ENCODE results near the gene SIGLEC6.

The SIGLEC6 gene

DNA sequence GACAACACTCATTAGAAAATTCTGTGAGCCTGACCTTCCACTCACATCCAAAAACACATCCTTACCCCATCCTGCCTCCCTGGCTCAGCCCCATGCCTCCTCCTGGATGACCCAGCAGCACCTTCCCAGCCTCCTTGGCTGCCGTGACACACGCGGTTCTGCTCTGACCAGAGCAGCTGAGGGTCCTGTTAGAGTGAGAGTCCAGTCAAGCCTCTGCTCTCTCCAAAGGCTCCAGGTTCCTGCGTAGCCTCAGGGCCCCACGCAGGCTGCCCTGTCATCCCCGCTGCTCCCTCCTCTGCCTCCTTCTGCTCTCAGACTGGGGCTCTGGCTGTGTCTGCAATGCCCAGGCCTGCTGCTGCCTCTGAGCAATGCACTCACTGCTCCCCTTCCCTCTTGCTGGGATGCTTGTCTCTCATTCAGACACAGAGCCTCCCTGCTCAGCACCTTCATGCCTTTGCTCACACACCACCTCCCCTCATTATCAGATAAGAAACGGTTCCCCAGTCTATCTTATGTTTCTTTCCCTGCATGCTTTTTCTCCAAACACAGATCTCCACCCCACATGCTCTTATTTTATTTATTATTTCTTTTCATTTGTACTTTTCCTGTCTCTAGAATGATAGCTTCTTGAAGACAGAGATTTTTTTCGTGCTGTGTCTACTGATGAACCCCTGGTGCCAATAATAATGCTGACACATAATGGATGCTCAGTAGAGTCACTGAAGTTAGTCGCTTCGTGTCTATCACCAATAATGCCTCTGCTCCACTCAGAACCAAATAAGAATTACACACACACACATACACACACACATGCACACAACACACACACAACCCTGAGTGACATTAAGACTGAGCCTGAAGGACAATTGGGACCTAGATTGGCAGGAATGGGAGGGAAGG lies 10.2 kb upstream of the SIGLEC6 start:
- Histone ChIP-seq H3K36me3 (ENCODE audit: insufficient read depth, low read length) (no peaks in the 10 kb centered on the region), H3K4me1 (ENCODE audit: insufficient read depth, low read length) (no peaks in the 10 kb centered on the region), H3K9ac (ENCODE audit: low read depth, low read length) (no peak overlapping the region), H3K9me3 (ENCODE audit: control insufficient read depth, insufficient read depth, low read length) (no peaks in the 10 kb centered on the region)

- H3K9ac ChIP-seq (ENCODE audit: low read depth, low read length), result no peak overlapping the region
- H3K9me3 ChIP-seq (ENCODE audit: control insufficient read depth, insufficient read depth, low read length), result no peaks in the 10 kb centered on the region
- no peaks in the 10 kb centered on the region for H3K36me3 ChIP-seq (ENCODE audit: insufficient read depth, low read length)
- no peaks in the 10 kb centered on the region for H3K4me1 ChIP-seq (ENCODE audit: insufficient read depth, low read length)
These were observed 8.4 kb upstream of the SIGLEC6 start for GRCh38 chr19:51539821-51540366.

GRCh38 chr19:51535535-51535934 lies 4.1 kb upstream of the SIGLEC6 start:
- H3K9me3 ChIP-seq (ENCODE audit: control insufficient read depth, insufficient read depth, low read length), result no peaks in the 10 kb centered on the region
- H3K36me3 ChIP-seq (ENCODE audit: insufficient read depth, low read length), result no peaks in the 10 kb centered on the region
- H3K4me1 ChIP-seq (ENCODE audit: insufficient read depth, low read length), result no peaks in the 10 kb centered on the region
- H3K9ac ChIP-seq (ENCODE audit: low read depth, low read length), result no peak overlapping the region

GRCh38 chr19:51530616-51531015 lies 854 bp downstream of the SIGLEC6 start:
- no peaks in the 10 kb centered on the region for H3K36me3 ChIP-seq (ENCODE audit: insufficient read depth, low read length)
- no peaks in the 10 kb centered on the region for H3K4me1 ChIP-seq (ENCODE audit: insufficient read depth, low read length)
- H3K9me3 ChIP-seq (ENCODE audit: control insufficient read depth, insufficient read depth, low read length), result no peaks in the 10 kb centered on the region
- H3K9ac ChIP-seq (ENCODE audit: low read depth, low read length), result no peak overlapping the region

DNA sequence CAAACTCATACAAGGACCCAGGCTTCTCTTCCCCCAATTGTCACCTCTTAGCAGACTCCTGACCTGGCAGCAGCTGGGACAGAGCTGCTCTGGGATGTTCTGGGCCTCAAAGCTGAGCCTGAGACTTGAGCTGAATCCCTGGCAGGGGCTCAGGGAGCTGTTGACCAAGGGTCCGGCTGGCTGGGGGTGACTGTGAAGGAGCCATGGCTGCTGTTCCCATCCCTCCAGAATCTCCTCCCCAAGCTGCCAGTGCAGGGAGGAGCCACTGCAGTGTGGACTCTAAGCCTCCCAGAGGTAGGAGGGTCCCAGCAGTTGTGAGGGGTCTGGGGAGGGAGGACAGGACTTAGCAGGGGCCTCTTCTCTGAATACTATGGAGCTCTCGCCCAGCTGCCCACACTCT lies 2.2 kb downstream of the SIGLEC6 start:
- Histone ChIP-seq H3K4me1 (ENCODE audit: insufficient read depth, low read length) (no peaks in the 10 kb centered on the region), H3K36me3 (ENCODE audit: insufficient read depth, low read length) (no peaks in the 10 kb centered on the region), H3K9me3 (ENCODE audit: control insufficient read depth, insufficient read depth, low read length) (no peaks in the 10 kb centered on the region), H3K9ac (ENCODE audit: low read depth, low read length) (no peak overlapping the region)

- Histone ChIP-seq H3K9ac (ENCODE audit: low read depth, low read length) (no peak overlapping the region), H3K4me1 (ENCODE audit: insufficient read depth, low read length) (no peaks in the 10 kb centered on the region), H3K9me3 (ENCODE audit: control insufficient read depth, insufficient read depth, low read length) (no peaks in the 10 kb centered on the region), H3K36me3 (ENCODE audit: insufficient read depth, low read length) (no peaks in the 10 kb centered on the region)
These were observed 5.8 kb downstream of the SIGLEC6 start for GRCh38 chr19:51525651-51526050.

DNA sequence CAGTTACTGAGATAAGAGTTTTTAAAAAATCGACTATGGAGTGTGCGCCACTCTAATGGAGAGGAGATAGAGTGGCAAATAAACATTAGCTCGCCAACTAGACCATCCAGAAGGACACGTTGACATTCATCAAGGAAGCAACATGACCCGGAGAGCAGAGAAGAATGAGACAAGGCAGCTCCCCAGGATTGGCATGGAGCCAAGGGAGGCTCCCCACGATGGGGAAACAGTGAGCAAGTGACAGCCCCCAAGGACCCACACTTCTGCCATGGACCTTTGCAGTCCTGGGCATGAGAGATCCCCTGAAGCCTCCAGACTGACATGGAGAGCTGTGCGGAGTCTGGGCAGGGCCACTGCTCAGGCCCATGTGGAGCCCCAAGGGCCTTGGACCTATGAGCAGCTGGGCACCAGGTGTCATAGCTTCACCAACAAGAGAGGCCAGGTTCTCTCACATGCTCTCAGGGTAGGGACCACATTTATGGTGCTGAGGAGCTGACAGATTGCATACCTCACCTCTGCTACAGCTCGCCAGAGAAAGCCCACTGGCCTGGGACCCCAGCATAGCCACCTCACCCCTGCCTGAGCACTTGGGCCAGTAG lies 6.7 kb downstream of the SIGLEC6 start:
- no peaks in the 10 kb centered on the region for H3K9me3 ChIP-seq (ENCODE audit: control insufficient read depth, insufficient read depth, low read length)
- H3K9ac ChIP-seq (ENCODE audit: low read depth, low read length), result no peak overlapping the region
- H3K4me1 ChIP-seq (ENCODE audit: insufficient read depth, low read length), result no peaks in the 10 kb centered on the region
- H3K36me3 ChIP-seq (ENCODE audit: insufficient read depth, low read length), result no peaks in the 10 kb centered on the region

- Histone ChIP-seq H3K36me3 (ENCODE audit: insufficient read depth, low read length) (no peaks in the 10 kb centered on the region), H3K4me1 (ENCODE audit: insufficient read depth, low read length) (no peaks in the 10 kb centered on the region), H3K9me3 (ENCODE audit: control insufficient read depth, insufficient read depth, low read length) (no peaks in the 10 kb centered on the region), H3K9ac (ENCODE audit: low read depth, low read length) (no peak overlapping the region)
These were observed 9.7 kb downstream of the SIGLEC6 start for GRCh38 chr19:51521781-51522180.

- H3K9me3 ChIP-seq (ENCODE audit: control insufficient read depth, insufficient read depth, low read length), result no peaks in the 10 kb centered on the region
- H3K9ac ChIP-seq (ENCODE audit: low read depth, low read length), result no peak overlapping the region
- H3K4me1 ChIP-seq (ENCODE audit: insufficient read depth, low read length), result no peaks in the 10 kb centered on the region
- H3K36me3 ChIP-seq (ENCODE audit: insufficient read depth, low read length), result no peaks in the 10 kb centered on the region
These were observed 10.1 kb downstream of the SIGLEC6 start for GRCh38 chr19:51521357-51521756.

DNA sequence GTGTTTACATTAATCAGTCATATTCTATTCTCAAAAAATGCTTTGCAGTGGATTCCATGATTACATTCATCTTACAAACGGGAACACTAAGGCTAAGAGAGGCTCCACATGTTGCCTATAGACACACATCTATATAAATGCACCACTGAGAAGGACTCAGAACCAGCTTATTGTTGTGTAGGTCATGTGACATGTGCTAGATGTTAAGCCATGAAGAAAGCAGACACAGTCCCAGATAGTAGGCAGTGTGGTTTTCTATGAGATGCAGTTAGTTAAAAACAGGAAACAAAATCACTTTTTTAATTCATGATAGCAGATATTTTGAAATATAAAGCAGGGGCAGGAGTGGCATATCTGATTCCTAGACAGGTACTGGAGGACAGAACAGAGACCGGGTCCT lies 10.7 kb downstream of the SIGLEC6 start:
- Histone ChIP-seq H3K9ac (ENCODE audit: low read depth, low read length) (no peak overlapping the region), H3K9me3 (ENCODE audit: control insufficient read depth, insufficient read depth, low read length) (no peaks in the 10 kb centered on the region), H3K36me3 (ENCODE audit: insufficient read depth, low read length) (no peaks in the 10 kb centered on the region), H3K4me1 (ENCODE audit: insufficient read depth, low read length) (no peaks in the 10 kb centered on the region)

DNA sequence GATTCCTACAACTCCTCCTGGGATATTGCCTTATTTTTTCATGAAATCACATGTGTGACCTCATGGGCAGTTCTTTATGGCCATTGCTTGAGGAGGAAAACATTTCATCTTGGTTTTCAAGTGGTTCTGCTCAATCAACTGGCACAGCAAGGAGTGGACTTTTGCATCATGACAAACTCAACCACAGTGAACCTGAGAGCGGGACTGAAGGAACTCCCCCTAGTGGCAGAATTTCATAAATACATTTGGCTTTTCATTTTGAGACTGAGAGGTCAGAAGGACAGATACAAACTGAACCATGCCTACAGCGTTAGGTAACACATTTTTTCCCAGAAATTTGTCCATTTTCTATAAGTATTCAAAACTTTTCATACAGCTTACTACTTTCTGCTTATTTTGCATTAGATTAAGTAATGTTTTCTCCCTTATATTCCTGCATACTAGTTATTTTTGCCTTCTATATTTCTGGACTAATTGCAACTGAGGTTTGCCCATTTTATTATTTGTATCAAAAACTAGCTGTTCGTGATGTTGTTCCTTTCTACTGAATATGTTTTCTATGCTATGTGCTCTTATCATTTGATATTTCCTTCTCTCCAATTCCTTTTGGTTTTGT lies 16.5 kb downstream of the SIGLEC6 start:
- H3K9ac ChIP-seq (ENCODE audit: low read depth, low read length), result no peak overlapping the region
- H3K4me1 ChIP-seq (ENCODE audit: insufficient read depth, low read length), result no peaks in the 10 kb centered on the region
- H3K9me3 ChIP-seq (ENCODE audit: control insufficient read depth, insufficient read depth, low read length), result no peaks in the 10 kb centered on the region
- no peaks in the 10 kb centered on the region for H3K36me3 ChIP-seq (ENCODE audit: insufficient read depth, low read length)

GRCh38 chr19:51513968-51514367 lies 17.5 kb downstream of the SIGLEC6 start:
- no peaks in the 10 kb centered on the region for H3K36me3 ChIP-seq (ENCODE audit: insufficient read depth, low read length)
- H3K9me3 ChIP-seq (ENCODE audit: control insufficient read depth, insufficient read depth, low read length), result no peaks in the 10 kb centered on the region
- no peaks in the 10 kb centered on the region for H3K4me1 ChIP-seq (ENCODE audit: insufficient read depth, low read length)
- no peak overlapping the region for H3K9ac ChIP-seq (ENCODE audit: low read depth, low read length)

GRCh38 chr19:51511353-51511752 lies 20.1 kb downstream of the SIGLEC6 start:
- Histone ChIP-seq H3K36me3 (ENCODE audit: insufficient read depth, low read length) (no peaks in the 10 kb centered on the region), H3K9me3 (ENCODE audit: control insufficient read depth, insufficient read depth, low read length) (no peaks in the 10 kb centered on the region), H3K4me1 (ENCODE audit: insufficient read depth, low read length) (no peaks in the 10 kb centered on the region), H3K9ac (ENCODE audit: low read depth, low read length) (no peak overlapping the region)

DNA sequence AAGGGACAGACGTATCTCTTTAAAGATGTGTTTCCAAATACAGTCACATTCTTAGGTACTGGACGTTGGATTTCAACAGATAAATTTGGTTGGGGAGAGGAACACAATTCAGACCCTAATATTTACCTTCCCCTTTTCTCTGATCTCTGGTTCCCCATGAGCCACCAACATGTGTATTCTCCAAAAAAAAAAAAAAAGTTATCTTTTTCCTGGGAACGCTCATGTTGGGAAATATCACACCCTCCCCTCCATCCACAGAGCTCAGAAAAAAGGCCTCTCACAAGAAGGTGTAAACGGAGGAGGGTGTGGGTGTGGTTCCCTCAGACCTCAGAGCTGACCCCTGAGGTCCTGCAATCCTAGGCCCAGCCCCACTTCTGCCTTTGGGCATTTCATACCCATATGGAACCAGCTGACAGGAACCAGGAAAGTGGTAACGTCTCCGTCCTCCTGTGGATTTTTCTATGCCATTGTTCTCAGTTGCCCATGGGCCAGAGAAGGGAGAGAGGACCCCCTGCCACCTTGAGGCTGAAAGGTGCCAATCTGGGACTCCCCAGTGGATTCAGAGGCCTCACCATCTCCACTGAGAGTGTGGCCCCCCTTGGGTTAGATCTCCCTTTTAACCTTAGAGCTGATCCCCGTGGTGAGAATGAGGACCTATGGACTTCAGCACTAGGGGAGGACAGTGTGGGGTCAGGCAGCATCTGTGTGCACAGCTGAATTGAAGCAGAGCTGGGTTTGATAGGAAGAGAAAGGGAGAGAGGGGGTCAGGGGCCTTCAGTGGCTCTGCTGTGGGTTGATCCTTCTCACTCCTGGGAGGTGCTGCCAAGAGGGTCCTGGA lies 21.4 kb downstream of the SIGLEC6 start:
- no peaks in the 10 kb centered on the region for H3K4me1 ChIP-seq (ENCODE audit: insufficient read depth, low read length)
- no peak overlapping the region for H3K9ac ChIP-seq (ENCODE audit: low read depth, low read length)
- H3K36me3 ChIP-seq (ENCODE audit: insufficient read depth, low read length), result no peaks in the 10 kb centered on the region
- no peaks in the 10 kb centered on the region for H3K9me3 ChIP-seq (ENCODE audit: control insufficient read depth, insufficient read depth, low read length)

Measured in ES-I3 (cell line).